Activated T-cell treated with anti-CD3 and anti-CD28 coated beads, Interleukin-2, amount 50 U/mL, for 72 hours (primary cell): Measurements from ENCODE around the gene PSMD11. TPM values are rescaled to one million over a fixed set of nuclear protein-coding genes. Genes with fewer than 3 reads are reported as not detected.

Experiments
- ATAC-seq, 2 donors: fragments of 150-1000 bp; cut with Tn5 transposase; replicated peaks in 1 of 2; 2 replicates each; pipeline ENCODE4 v1.10.0; 2021; ENCODE audit warnings: moderate library complexity in 2 of 2, mild to moderate bottlenecking in 1 of 2
- DNase-seq, 2 donors: peaks; one replicate each; pipeline ENCODE4 v3.0.0; 2021 to 2022; ENCODE audit warnings: mixed read lengths in 1 of 2
- H3K27ac Mint-ChIP-seq: one replicate; pipeline ENCODE4 v1.8.0; 2022; ENCODE audit warnings: mild to moderate bottlenecking, moderate library complexity, mixed read lengths
- H3K27me3 Mint-ChIP-seq: one replicate; pipeline ENCODE4 v1.8.0; 2022; ENCODE audit warnings: low read depth, mixed read lengths
- H3K36me3 Mint-ChIP-seq, 2 donors: one replicate each; pipeline ENCODE4 v1.8.0; 2022; ENCODE audit warnings: mixed read lengths in 2 of 2, mild to moderate bottlenecking in 1 of 2; ENCODE audit not compliant: insufficient read depth in 2 of 2
- H3K4me1 Mint-ChIP-seq: one replicate; pipeline ENCODE4 v1.8.0; 2022; ENCODE audit warnings: low read depth, mixed read lengths
- H3K4me3 Mint-ChIP-seq, 2 donors: one replicate each; pipeline ENCODE4 v1.8.0; 2022; ENCODE audit warnings: mild to moderate bottlenecking in 2 of 2, mixed read lengths in 2 of 2, moderate library complexity in 2 of 2
- H3K9me3 Mint-ChIP-seq, 2 donors: one replicate each; pipeline ENCODE4 v1.8.0; 2022; ENCODE audit warnings: mixed read lengths in 2 of 2
- total RNA-seq, 2 donors: library from RNA; stranded (reverse); gene quantifications; one replicate each; pipeline ENCODE4 v1.2.3, GENCODE V29; 2022

PSMD11 gene
- total RNA-seq, 2 donors from 2014 or later = 131 to 134 TPM

- DNase-seq (peak in 1 of 2 donors; percentile 52), ATAC-seq (peak; percentile 35 to 64)
- Mint-ChIP-seq H3K27me3 (no peaks in the 10 kb centered on the region), H3K9me3 (no peaks in the 10 kb centered on the region), H3K36me3 (peaks cover 2 to 3% of the 10 kb centered on the region in 2 donors), H3K27ac (no peak overlapping the region), H3K4me3 (peak overlapping the region in 1 of 2 donors; percentile 73), H3K4me1 (peaks cover 54% of the 10 kb centered on the region)
Measured at GRCh38 chr17:32495359-32496231, 51.3 kb downstream of the PSMD11 start.

DNA sequence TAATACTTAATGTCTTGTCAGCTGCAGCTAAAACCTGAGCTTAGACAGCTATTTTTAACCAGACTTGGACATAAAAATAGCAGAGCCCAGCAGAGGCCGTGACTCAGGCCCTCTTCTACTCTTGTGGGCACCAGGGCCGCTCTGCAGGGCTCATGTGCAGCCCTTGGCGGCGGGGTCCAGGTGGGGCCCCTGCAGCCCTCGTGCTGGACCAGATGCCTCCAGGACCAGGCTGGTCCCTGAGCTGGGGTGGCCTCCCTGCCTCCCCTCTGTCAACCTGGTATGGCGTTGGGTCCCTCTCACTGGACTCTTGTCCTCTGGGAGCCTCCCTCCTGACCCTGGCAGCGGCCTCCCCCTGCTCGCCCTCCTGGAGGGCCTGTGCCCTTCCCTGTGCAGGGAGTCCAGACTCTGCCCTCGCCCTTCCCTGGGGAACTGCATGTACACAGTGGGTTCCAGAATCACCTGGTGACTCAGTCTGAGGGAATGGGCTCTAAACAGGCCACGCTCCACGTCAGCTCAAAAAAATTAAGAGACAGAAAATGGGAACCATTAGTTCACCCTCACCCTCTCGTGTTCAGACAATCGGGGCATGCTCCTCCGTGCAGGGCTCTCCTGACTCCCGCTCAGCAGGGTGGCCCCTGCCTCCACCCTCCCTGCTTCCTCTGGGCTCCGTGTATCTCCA lies 52.2 kb downstream of the PSMD11 start:
- Mint-ChIP-seq H3K27ac (no peak overlapping the region), H3K9me3 (no peaks in the 10 kb centered on the region), H3K36me3 (no peaks in the 10 kb centered on the region), H3K27me3 (no peaks in the 10 kb centered on the region), H3K4me3 (peak overlapping the region in 1 of 2 donors; percentile 48), H3K4me1 (peaks cover 54% of the 10 kb centered on the region)
- no peak for DNase-seq
- ATAC-seq = no peak

- peaks cover 0 to 3% of the 10 kb centered on the region in 2 donors for H3K36me3 Mint-ChIP-seq
- ATAC-seq (no peak), DNase-seq (no peak)
- no peak overlapping the region for H3K27ac Mint-ChIP-seq
- H3K27me3 Mint-ChIP-seq = no peaks in the 10 kb centered on the region
- no peaks in the 10 kb centered on the region for H3K9me3 Mint-ChIP-seq
- no peak overlapping the region for H3K4me3 Mint-ChIP-seq
- peaks cover 54% of the 10 kb centered on the region for H3K4me1 Mint-ChIP-seq
Measured at GRCh38 chr17:32497431-32498205, 53.3 kb downstream of the PSMD11 start.

DNA sequence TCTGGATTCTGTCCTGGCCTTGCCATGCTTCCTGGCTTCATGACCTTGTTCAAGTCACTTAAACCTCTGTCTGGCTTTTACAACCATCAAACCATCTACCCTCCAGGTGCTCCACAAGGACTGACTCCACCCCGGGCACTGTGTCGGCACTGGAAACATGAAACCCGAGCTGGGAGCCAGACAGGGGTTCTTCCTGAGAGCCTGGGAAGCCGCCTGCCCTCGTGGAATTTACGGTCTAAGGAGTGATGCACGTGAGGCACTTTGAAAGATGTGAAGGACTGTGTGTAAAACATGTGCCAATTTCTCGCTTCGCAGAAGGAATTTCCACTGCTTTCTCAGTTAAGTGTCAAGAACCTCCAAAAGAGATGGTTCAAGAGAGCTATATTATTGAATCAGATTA lies 54.1 kb downstream of the PSMD11 start:
- Mint-ChIP-seq H3K36me3 (peaks cover 0 to 3% of the 10 kb centered on the region in 2 donors), H3K4me1 (peaks cover 54% of the 10 kb centered on the region), H3K4me3 (no peak overlapping the region), H3K9me3 (no peaks in the 10 kb centered on the region), H3K27me3 (no peaks in the 10 kb centered on the region), H3K27ac (no peak overlapping the region)
- no peak for DNase-seq
- no peak for ATAC-seq

GRCh38 chr17:32502013-32502412 lies 57.7 kb downstream of the PSMD11 start:
- Mint-ChIP-seq H3K27me3 (no peaks in the 10 kb centered on the region), H3K4me1 (peaks cover 74% of the 10 kb centered on the region), H3K9me3 (no peaks in the 10 kb centered on the region), H3K27ac (peak overlapping the region; percentile 88), H3K36me3 (peaks cover 0 to 3% of the 10 kb centered on the region in 2 donors), H3K4me3 (peak overlapping the region; percentile 42 to 62)
- no peak for DNase-seq
- ATAC-seq = no peak

GRCh38 chr17:32502710-32503109 lies 58.4 kb downstream of the PSMD11 start:
- no peak for DNase-seq
- Mint-ChIP-seq H3K4me3 (peak overlapping the region; percentile 75 to 89), H3K27me3 (no peaks in the 10 kb centered on the region), H3K27ac (peak overlapping the region; percentile 96), H3K9me3 (no peaks in the 10 kb centered on the region), H3K4me1 (peaks cover 79% of the 10 kb centered on the region), H3K36me3 (peaks cover 0 to 3% of the 10 kb centered on the region in 2 donors)
- ATAC-seq = no peak

- peaks cover 78% of the 10 kb centered on the region for H3K4me1 Mint-ChIP-seq
- DNase-seq (peak; percentile 56 to 60), ATAC-seq (peak; percentile 94 to 95)
- peak overlapping the region; percentile 75 to 89 for H3K4me3 Mint-ChIP-seq
- H3K9me3 Mint-ChIP-seq = no peaks in the 10 kb centered on the region
- H3K27me3 Mint-ChIP-seq = no peaks in the 10 kb centered on the region
- H3K27ac Mint-ChIP-seq = peak overlapping the region; percentile 96
- H3K36me3 Mint-ChIP-seq = peaks cover 0 to 3% of the 10 kb centered on the region in 2 donors
Measured at GRCh38 chr17:32503251-32504165, 59.2 kb downstream of the PSMD11 start.

GRCh38 chr17:32504166-32504990 lies 60.1 kb downstream of the PSMD11 start:
- DNase-seq (peak in 1 of 2 donors; percentile 55), ATAC-seq (no peak)
- H3K9me3 Mint-ChIP-seq = no peaks in the 10 kb centered on the region
- peak overlapping the region; percentile 96 for H3K27ac Mint-ChIP-seq
- peaks cover 0 to 3% of the 10 kb centered on the region in 2 donors for H3K36me3 Mint-ChIP-seq
- H3K4me1 Mint-ChIP-seq = peaks cover 82% of the 10 kb centered on the region
- H3K27me3 Mint-ChIP-seq = no peaks in the 10 kb centered on the region
- H3K4me3 Mint-ChIP-seq = peak overlapping the region; percentile 75 to 89

DNA sequence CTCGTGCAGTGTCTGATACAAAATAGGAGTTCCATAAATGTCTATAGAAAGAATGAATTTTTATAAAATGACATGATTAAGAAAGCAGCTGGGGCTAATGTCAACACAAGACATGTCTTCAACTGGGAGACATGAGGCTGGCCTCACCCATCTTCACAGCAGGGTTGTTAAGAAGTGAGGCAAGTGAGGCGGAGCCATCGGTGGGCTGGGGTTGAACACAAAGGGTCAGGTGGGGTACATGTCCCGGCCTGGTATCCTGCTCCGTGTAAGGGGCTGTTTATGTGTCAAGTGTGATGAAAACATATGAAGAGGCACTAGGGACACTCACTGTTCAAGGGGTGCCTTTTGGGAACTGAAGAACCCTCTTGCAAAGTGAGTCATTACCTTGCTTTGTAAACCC lies 64.6 kb downstream of the PSMD11 start:
- H3K4me1 Mint-ChIP-seq = peaks cover 72% of the 10 kb centered on the region
- no peak overlapping the region for H3K27ac Mint-ChIP-seq
- DNase-seq (no peak), ATAC-seq (no peak)
- no peak overlapping the region for H3K4me3 Mint-ChIP-seq
- H3K27me3 Mint-ChIP-seq = no peaks in the 10 kb centered on the region
- H3K36me3 Mint-ChIP-seq = no peaks in the 10 kb centered on the region
- no peaks in the 10 kb centered on the region for H3K9me3 Mint-ChIP-seq

GRCh38 chr17:32510466-32510865 lies 66.2 kb downstream of the PSMD11 start:
- no peak overlapping the region for H3K4me3 Mint-ChIP-seq
- H3K27ac Mint-ChIP-seq = no peak overlapping the region
- H3K27me3 Mint-ChIP-seq = no peaks in the 10 kb centered on the region
- no peak for ATAC-seq
- H3K4me1 Mint-ChIP-seq = peaks cover 67% of the 10 kb centered on the region
- H3K36me3 Mint-ChIP-seq = no peaks in the 10 kb centered on the region
- H3K9me3 Mint-ChIP-seq = no peaks in the 10 kb centered on the region
- no peak for DNase-seq

- no peak for DNase-seq
- no peak overlapping the region for H3K4me3 Mint-ChIP-seq
- no peaks in the 10 kb centered on the region for H3K27me3 Mint-ChIP-seq
- peaks cover 72% of the 10 kb centered on the region for H3K4me1 Mint-ChIP-seq
- no peak overlapping the region for H3K27ac Mint-ChIP-seq
- ATAC-seq = no peak
- no peaks in the 10 kb centered on the region for H3K36me3 Mint-ChIP-seq
- no peaks in the 10 kb centered on the region for H3K9me3 Mint-ChIP-seq
Measured at GRCh38 chr17:32512328-32512727, 68.0 kb downstream of the PSMD11 start.
